Measurements from ENCODE around the gene BCL3.
"Not testable (repeated sequence)": the region's sequence is repeated elsewhere in the genome, so short reads cannot be mapped to it uniquely, and the experiment has no call there.

The BCL3 gene

DNA sequence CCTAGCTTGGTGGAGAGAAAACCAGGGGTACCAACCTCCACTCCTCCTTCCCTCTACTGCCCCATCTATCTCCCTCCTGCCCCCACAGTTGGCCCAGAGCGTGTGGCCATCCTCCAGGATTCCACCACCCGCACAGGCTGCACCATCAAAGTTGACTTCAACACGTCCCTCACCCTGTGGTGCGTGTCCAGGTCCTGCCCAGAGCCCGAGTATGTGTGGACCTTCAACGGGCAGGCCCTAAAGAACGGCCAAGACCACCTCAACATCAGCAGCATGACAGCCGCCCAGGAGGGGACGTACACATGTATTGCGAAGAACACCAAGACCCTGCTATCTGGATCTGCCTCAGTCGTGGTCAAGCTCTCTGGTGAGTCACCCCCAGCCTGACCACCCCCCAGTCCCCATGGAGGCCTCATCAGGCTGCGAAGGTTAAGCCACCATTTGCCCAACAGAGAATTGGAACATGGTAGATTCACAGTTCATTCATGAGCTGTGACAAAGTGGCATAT lies 43.0 kb upstream of the BCL3 start:
- no peaks in the 10 kb centered on the region for H3K36me3 ChIP-seq (ENCODE audit: control insufficient read depth in 4 of 4, insufficient read depth in 4 of 4, low read length in 3 of 4)
- no peaks in the 10 kb centered on the region for H3K9me3 ChIP-seq (ENCODE audit: control extremely low read depth in 1 of 5, control insufficient read depth in 4 of 5, insufficient read depth in 2 of 5, low read depth in 1 of 5, low read length in 4 of 5)
- peaks cover 0 to 9% (median 7%) of the 10 kb centered on the region in 4 experiments for H3K4me1 ChIP-seq (ENCODE audit: control extremely low read depth in 1 of 4, control insufficient read depth in 4 of 4, insufficient read depth in 4 of 4, low read length in 3 of 4)
- H3K27ac ChIP-seq (ENCODE audit: insufficient read depth in 1 of 2, low read depth in 1 of 2, low read length in 2 of 2, poor library complexity in 1 of 2, severe bottlenecking in 2 of 2) = no peak overlapping the region
- DNase-seq = no peak
- WGBS (ENCODE audit: insufficient coverage) = 100% methylated on average over 9 of the region's 12 CpGs
- H3K27me3 ChIP-seq (replicated peaks in 2 of 5; ENCODE audit: control insufficient read depth in 4 of 5, insufficient read depth in 5 of 5, low read length in 4 of 5) = no peaks in the 10 kb centered on the region
- ChIA-PET POLR2A (interaction anchor here (0.6 kb wide), 1 partner anchor 9 kb away, joined by 4 read pairs; no protein-coding TSS in a partner anchor), CTCF (interaction anchor here (1.1 to 1.4 kb wide), 3 partner anchors 10 to 16 kb away, joined by 3 to 5 read pairs (median 3); no protein-coding TSS in a partner anchor)
- no peak overlapping the region for H3K4me3 ChIP-seq (ENCODE audit: control insufficient read depth in 1 of 7, extremely low read depth in 1 of 7, insufficient read depth in 4 of 7, low read depth in 2 of 7, low read length in 6 of 7)

DNA sequence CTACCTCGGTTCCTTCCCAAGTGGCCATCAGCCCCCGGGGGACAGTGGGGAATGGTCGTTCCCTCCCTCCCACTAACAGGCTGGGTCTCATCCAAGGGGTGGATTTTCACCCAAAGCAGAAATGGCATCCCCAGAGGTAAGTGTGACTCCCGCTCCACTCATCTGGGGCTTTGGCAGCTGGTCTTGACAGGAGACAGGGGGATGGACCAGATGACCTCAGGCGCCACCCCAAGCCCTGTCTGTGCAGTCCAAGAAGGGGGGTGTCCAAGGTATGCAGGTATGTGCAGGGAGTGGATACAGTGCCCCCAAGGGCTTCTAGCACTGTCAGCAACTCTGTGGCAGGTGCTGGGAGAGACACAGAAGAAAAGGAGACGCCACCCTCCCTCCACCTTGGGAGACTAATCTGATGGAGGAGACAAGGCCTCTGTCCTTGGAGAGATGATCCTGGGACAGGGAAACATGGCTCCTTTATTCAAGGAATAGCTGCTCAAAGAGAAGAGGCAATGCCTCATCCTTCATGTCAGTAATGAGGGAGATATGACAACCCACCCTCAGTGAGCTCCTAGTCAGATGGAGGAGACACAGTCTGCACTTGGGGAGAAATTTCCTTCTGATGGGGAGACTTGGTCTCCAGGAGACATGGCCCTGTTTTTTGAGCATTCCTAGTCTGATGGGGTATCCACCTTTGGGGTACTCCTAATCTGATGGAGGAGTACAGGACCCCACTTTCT lies 41.8 kb upstream of the BCL3 start:
- H3K9me3 ChIP-seq (ENCODE audit: control extremely low read depth in 1 of 5, control insufficient read depth in 4 of 5, insufficient read depth in 2 of 5, low read depth in 1 of 5, low read length in 4 of 5) = no peaks in the 10 kb centered on the region
- no peak overlapping the region for H3K27ac ChIP-seq (ENCODE audit: insufficient read depth in 1 of 2, low read depth in 1 of 2, low read length in 2 of 2, poor library complexity in 1 of 2, severe bottlenecking in 2 of 2)
- WGBS (ENCODE audit: insufficient coverage) = 93% methylated on average over 5 of the region's 6 CpGs
- H3K36me3 ChIP-seq (ENCODE audit: control insufficient read depth in 4 of 4, insufficient read depth in 4 of 4, low read length in 3 of 4) = no peaks in the 10 kb centered on the region
- ChIA-PET CTCF (interaction anchor here (1.1 to 1.4 kb wide), 3 partner anchors 9 to 17 kb away, joined by 3 to 5 read pairs (median 3); no protein-coding TSS in a partner anchor), POLR2A (no interaction called here)
- no peak overlapping the region for H3K4me3 ChIP-seq (ENCODE audit: control insufficient read depth in 1 of 7, extremely low read depth in 1 of 7, insufficient read depth in 4 of 7, low read depth in 2 of 7, low read length in 6 of 7)
- no peak for DNase-seq
- peaks cover 0 to 12% (median 10%) of the 10 kb centered on the region in 4 experiments for H3K4me1 ChIP-seq (ENCODE audit: control extremely low read depth in 1 of 4, control insufficient read depth in 4 of 4, insufficient read depth in 4 of 4, low read length in 3 of 4)
- no peaks in the 10 kb centered on the region for H3K27me3 ChIP-seq (replicated peaks in 2 of 5; ENCODE audit: control insufficient read depth in 4 of 5, insufficient read depth in 5 of 5, low read length in 4 of 5)

DNA sequence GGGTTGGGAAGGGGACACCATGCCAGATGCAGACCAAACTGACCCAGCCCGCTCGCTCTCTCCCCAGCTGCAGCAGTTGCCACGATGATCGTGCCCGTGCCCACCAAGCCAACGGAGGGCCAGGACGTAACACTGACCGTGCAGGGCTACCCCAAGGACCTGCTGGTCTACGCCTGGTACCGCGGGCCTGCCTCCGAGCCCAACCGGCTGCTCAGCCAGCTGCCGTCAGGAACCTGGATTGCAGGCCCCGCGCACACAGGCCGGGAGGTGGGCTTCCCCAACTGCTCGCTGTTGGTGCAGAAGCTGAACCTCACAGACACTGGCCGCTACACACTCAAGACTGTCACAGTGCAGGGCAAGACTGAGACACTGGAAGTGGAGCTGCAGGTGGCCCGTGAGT lies 40.7 kb upstream of the BCL3 start:
- peaks cover 0 to 13% (median 10%) of the 10 kb centered on the region in 4 experiments for H3K4me1 ChIP-seq (ENCODE audit: control extremely low read depth in 1 of 4, control insufficient read depth in 4 of 4, insufficient read depth in 4 of 4, low read length in 3 of 4)
- H3K36me3 ChIP-seq (ENCODE audit: control insufficient read depth in 4 of 4, insufficient read depth in 4 of 4, low read length in 3 of 4) = no peaks in the 10 kb centered on the region
- 98% methylated on average over 19 of the region's 20 CpGs for WGBS (ENCODE audit: insufficient coverage)
- no peaks in the 10 kb centered on the region for H3K27me3 ChIP-seq (replicated peaks in 2 of 5; ENCODE audit: control insufficient read depth in 4 of 5, insufficient read depth in 5 of 5, low read length in 4 of 5)
- POLR2A ChIA-PET = no interaction called here
- no peak overlapping the region for H3K27ac ChIP-seq (ENCODE audit: insufficient read depth in 1 of 2, low read depth in 1 of 2, low read length in 2 of 2, poor library complexity in 1 of 2, severe bottlenecking in 2 of 2)
- CTCF ChIA-PET = interaction anchor here (1.7 kb wide), 1 partner anchor 14 kb away, joined by 9 read pairs; no protein-coding TSS in a partner anchor
- H3K9me3 ChIP-seq (ENCODE audit: control extremely low read depth in 1 of 5, control insufficient read depth in 4 of 5, insufficient read depth in 2 of 5, low read depth in 1 of 5, low read length in 4 of 5) = no peaks in the 10 kb centered on the region
- no peak for DNase-seq
- H3K4me3 ChIP-seq (ENCODE audit: control insufficient read depth in 1 of 7, extremely low read depth in 1 of 7, insufficient read depth in 4 of 7, low read depth in 2 of 7, low read length in 6 of 7) = no peak overlapping the region

DNA sequence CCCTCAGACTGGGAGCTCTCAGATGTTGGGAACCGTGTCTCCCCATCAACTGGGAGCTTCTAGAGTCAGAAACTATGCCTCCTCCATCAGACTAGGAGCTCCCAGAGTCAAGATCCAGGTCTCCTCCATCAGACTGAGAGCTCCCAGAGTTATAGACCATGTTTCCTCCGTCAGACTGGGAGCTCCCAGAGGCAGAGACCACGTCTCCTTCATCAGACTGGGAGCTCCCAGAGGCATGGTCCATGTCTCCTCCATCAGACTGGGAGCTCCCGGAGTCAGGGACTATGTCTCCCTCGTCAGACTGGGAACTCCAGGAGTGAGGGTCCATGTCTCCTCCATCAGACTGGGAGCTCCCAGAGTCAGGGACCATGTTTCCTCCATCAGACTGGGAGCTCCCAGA lies 39.6 kb upstream of the BCL3 start:
- peaks cover 0 to 14% (median 12%) of the 10 kb centered on the region in 4 experiments for H3K4me1 ChIP-seq (ENCODE audit: control extremely low read depth in 1 of 4, control insufficient read depth in 4 of 4, insufficient read depth in 4 of 4, low read length in 3 of 4)
- no peaks in the 10 kb centered on the region for H3K27me3 ChIP-seq (replicated peaks in 2 of 5; ENCODE audit: control insufficient read depth in 4 of 5, insufficient read depth in 5 of 5, low read length in 4 of 5)
- no peaks in the 10 kb centered on the region for H3K36me3 ChIP-seq (ENCODE audit: control insufficient read depth in 4 of 4, insufficient read depth in 4 of 4, low read length in 3 of 4)
- no peak for DNase-seq
- H3K4me3 ChIP-seq (ENCODE audit: control insufficient read depth in 1 of 7, extremely low read depth in 1 of 7, insufficient read depth in 4 of 7, low read depth in 2 of 7, low read length in 6 of 7) = no peak overlapping the region
- CTCF ChIA-PET = interaction anchor here (1.2 to 1.7 kb wide), 3 partner anchors 13 to 76 kb away, joined by 4 to 9 read pairs (median 6); no protein-coding TSS in a partner anchor
- no peaks in the 10 kb centered on the region for H3K9me3 ChIP-seq (ENCODE audit: control extremely low read depth in 1 of 5, control insufficient read depth in 4 of 5, insufficient read depth in 2 of 5, low read depth in 1 of 5, low read length in 4 of 5)
- POLR2A ChIA-PET = no interaction called here
- H3K27ac ChIP-seq (ENCODE audit: insufficient read depth in 1 of 2, low read depth in 1 of 2, low read length in 2 of 2, poor library complexity in 1 of 2, severe bottlenecking in 2 of 2) = no peak overlapping the region
- WGBS (ENCODE audit: insufficient coverage) = 98% methylated on average over 5 of the region's 5 CpGs

DNA sequence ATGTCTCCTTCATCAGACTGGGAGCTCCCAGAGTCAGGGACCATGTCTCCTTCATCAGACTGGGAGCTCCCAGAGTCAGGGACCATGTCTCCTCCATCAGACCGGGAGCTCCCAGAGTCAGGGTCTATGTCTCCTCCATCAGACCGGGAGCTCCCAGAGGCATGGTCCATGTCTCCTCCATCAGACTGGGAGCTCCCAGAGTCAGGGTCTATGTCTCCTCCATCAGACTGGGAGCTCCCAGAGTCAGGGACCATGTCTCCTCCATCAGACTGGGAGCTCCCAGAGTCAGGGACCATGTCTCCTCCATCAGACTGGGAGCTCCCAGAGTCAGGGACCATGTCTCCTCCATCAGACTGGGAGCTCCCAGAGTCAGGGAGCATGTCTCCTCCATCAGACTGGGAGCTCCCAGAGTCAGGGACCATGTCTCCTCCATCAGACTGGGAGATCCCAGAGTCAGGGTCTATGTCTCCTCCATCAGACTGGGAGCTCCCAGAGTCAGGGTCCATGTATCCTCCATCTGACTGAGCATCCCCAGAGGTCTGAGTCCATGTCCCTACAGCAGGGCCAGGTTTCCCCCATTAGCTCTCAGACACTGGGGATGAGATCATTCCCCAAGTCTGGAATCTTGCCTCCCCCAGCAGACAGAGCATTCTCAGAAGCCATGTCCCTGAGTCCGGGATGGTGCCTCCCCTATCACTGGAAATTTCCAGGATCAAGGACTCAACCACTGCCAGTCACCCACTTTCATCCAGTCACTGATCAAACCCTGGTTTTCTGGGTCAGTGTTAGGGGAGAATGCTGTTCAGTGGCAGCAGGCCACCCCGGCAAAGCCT lies 38.9 kb upstream of the BCL3 start:
- H3K36me3 ChIP-seq (ENCODE audit: control insufficient read depth in 4 of 4, insufficient read depth in 4 of 4, low read length in 3 of 4); POLR2A ChIA-PET; H3K27ac ChIP-seq (ENCODE audit: insufficient read depth in 1 of 2, low read depth in 1 of 2, low read length in 2 of 2, poor library complexity in 1 of 2, severe bottlenecking in 2 of 2); H3K9me3 ChIP-seq (ENCODE audit: control extremely low read depth in 1 of 5, control insufficient read depth in 4 of 5, insufficient read depth in 2 of 5, low read depth in 1 of 5, low read length in 4 of 5); H3K27me3 ChIP-seq (replicated peaks in 2 of 5; ENCODE audit: control insufficient read depth in 4 of 5, insufficient read depth in 5 of 5, low read length in 4 of 5); DNase-seq; H3K4me3 ChIP-seq (ENCODE audit: control insufficient read depth in 1 of 7, extremely low read depth in 1 of 7, insufficient read depth in 4 of 7, low read depth in 2 of 7, low read length in 6 of 7): not testable (repeated sequence)
- 96% methylated on average over 4 of the region's 4 CpGs for WGBS (ENCODE audit: insufficient coverage)
- CTCF ChIA-PET = interaction anchor here (1.2 to 1.8 kb wide), 4 partner anchors 12 to 75 kb away, joined by 4 to 9 read pairs (median 6); no protein-coding TSS in a partner anchor
- peaks cover 0 to 14% (median 12%) of the 10 kb centered on the region in 4 experiments for H3K4me1 ChIP-seq (ENCODE audit: control extremely low read depth in 1 of 4, control insufficient read depth in 4 of 4, insufficient read depth in 4 of 4, low read length in 3 of 4)

DNA sequence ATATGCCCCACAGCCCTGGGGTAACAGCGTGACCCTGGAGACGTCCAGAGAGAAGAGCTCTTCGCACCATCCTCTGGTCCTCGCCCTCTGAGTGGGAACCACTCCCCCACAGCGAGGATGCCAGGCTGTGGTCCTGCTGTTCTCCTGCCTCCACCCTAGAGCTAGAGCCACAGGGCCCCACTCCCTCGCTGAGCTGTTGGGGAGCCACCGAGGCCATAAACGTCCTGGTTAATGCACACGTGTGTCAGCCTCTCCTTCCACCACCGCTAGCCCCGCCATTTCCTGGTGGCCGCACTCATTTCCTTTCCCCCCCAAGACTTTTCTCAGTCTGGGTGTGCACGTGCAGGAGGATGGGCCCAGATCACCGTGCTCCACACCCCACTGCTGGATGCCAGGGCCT lies 38.0 kb upstream of the BCL3 start:
- Histone ChIP-seq H3K9me3 (ENCODE audit: control extremely low read depth in 1 of 5, control insufficient read depth in 4 of 5, insufficient read depth in 2 of 5, low read depth in 1 of 5, low read length in 4 of 5) (peaks cover 0 to 10% (median 6%) of the 10 kb centered on the region in 5 experiments), H3K27me3 (replicated peaks in 2 of 5; ENCODE audit: control insufficient read depth in 4 of 5, insufficient read depth in 5 of 5, low read length in 4 of 5) (no peaks in the 10 kb centered on the region), H3K4me1 (ENCODE audit: control extremely low read depth in 1 of 4, control insufficient read depth in 4 of 4, insufficient read depth in 4 of 4, low read length in 3 of 4) (peaks cover 0 to 14% (median 12%) of the 10 kb centered on the region in 4 experiments), H3K4me3 (ENCODE audit: control insufficient read depth in 1 of 7, extremely low read depth in 1 of 7, insufficient read depth in 4 of 7, low read depth in 2 of 7, low read length in 6 of 7) (no peak overlapping the region), H3K27ac (ENCODE audit: insufficient read depth in 1 of 2, low read depth in 1 of 2, low read length in 2 of 2, poor library complexity in 1 of 2, severe bottlenecking in 2 of 2) (no peak overlapping the region), H3K36me3 (ENCODE audit: control insufficient read depth in 4 of 4, insufficient read depth in 4 of 4, low read length in 3 of 4) (no peaks in the 10 kb centered on the region)
- POLR2A ChIA-PET = no interaction called here
- no peak for DNase-seq
- 26% methylated on average over 11 of the region's 14 CpGs for WGBS (ENCODE audit: insufficient coverage)
- CTCF ChIA-PET = interaction anchor here (0.6 to 1.8 kb wide), 3 partner anchors 9 to 174 kb away, joined by 3 to 5 read pairs (median 3); no protein-coding TSS in a partner anchor

Measured in common myeloid progenitor, CD34-positive (primary cell).